Stomach (tissue), 4 donors: Measurements from ENCODE around the gene SGF29.

Experiments used
- CTCF ChIP-seq, 7 experiments: fragments of 450-650 bp in 4 of 7; fragments of 200-600 bp in 3 of 7; sonication (generic) in 3 of 7; IDR thresholded peaks; one replicate each; pipeline ENCODE4 v1.5.1; 2016 to 2019; ENCODE audit warnings: antibody characterized with exemption in 7 of 7, control low read depth in 2 of 7, mild to moderate bottlenecking in 1 of 7
- EP300 ChIP-seq: sonication (generic); formaldehyde crosslinking; IDR thresholded peaks from one replicate; pipeline ENCODE4 v1.6.1; 2017; ENCODE audit warnings: antibody characterized with exemption

- TF ChIP-seq CTCF (IDR thresholded peaks at IDR 0.05) (no peak), EP300 (no peak)
Measured at GRCh38 chr16:28592511-28592910, 38.8 kb downstream of the SGF29 start.
